SK-N-SH (cell line): ENCODE data around the gene TRMU. TPM values are rescaled to one million over a fixed set of nuclear protein-coding genes. Genes with fewer than 3 reads are reported as not detected.

Experiments used
- CTCF ChIA-PET: fragments of 300-600, 350-600 bp; formaldehyde crosslinking; extraction: SDS; loops from one replicate; lab custom pipeline; 2021; lab: Yijun Ruan, JAX
- POLR2A ChIA-PET: fragments of 350-600 bp; sonication (Branson Sonifier 250); formaldehyde crosslinking; extraction: SDS; loops from one replicate; lab custom pipeline; 2020; ENCODE audit warnings: antibody characterized with exemption, inconsistent platforms; lab: Yijun Ruan, JAX
- DNase-seq: peaks from one replicate; pipeline ENCODE4 v3.0.0; 2012
- H2AFZ ChIP-seq: fragments of 200-600 bp; sonication (generic); 2 replicates; pipeline ENCODE4 v1.8.1; 2016; ENCODE audit warnings: antibody characterized with exemption, mild to moderate bottlenecking, low read depth
- H3F3A ChIP-seq: fragments of 200-600 bp; sonication (generic); replicated peaks from 2 replicates; pipeline ENCODE3; 2016; ENCODE audit warnings: antibody characterized with exemption, mild to moderate bottlenecking; ENCODE audit not compliant: insufficient read depth
- H3K27ac ChIP-seq, 2 experiments: fragments of 200-500 bp in 1 of 2; fragments of 200-600 bp in 1 of 2; sonication (Bioruptor generic) in 1 of 2; sonication (generic), shearing (Covaris generic) in 1 of 2; 2 replicates each; pipeline versions ENCODE4 v1.5.1 to v1.6.1; 2014 to 2016; ENCODE audit warnings: low read depth in 2 of 2, inconsistent platforms in 1 of 2, low read length in 1 of 2, mild to moderate bottlenecking in 1 of 2, mixed read lengths in 1 of 2
- H3K27me3 ChIP-seq: fragments of 200-600 bp; sonication (generic), shearing (Covaris generic); 2 replicates; pipeline ENCODE4 v1.6.1; 2016; ENCODE audit warnings: mixed run types; ENCODE audit not compliant: insufficient read depth
- H3K36me3 ChIP-seq, 2 experiments: fragments of 200-500 bp in 1 of 2; fragments of 200-600 bp in 1 of 2; sonication (Bioruptor generic) in 1 of 2; sonication (generic) in 1 of 2; replicated peaks in 1 of 2; 2 replicates each; pipeline versions ENCODE3 to v1.5.1; 2014 to 2016; ENCODE audit warnings: low read length in 1 of 2, mild to moderate bottlenecking in 1 of 2; ENCODE audit not compliant: insufficient read depth in 2 of 2, control insufficient read depth in 1 of 2
- H3K4me1 ChIP-seq, 2 experiments: fragments of 200-500 bp in 1 of 2; fragments of 200-600 bp in 1 of 2; sonication (Bioruptor generic) in 1 of 2; sonication (generic), shearing (Covaris generic) in 1 of 2; 2 replicates each; pipeline versions ENCODE4 v1.5.1 to v1.6.1; 2014 to 2016; ENCODE audit warnings: low read depth in 1 of 2, low read length in 1 of 2, mixed run types in 1 of 2; ENCODE audit not compliant: insufficient read depth in 2 of 2, control insufficient read depth in 1 of 2
- H3K4me2 ChIP-seq: fragments of 200-600 bp; sonication (generic), shearing (Covaris generic); 2 replicates; pipeline ENCODE4 v1.6.1; 2017; ENCODE audit warnings: mixed run types
- H3K4me3 ChIP-seq, 2 experiments: fragments of 200-500 bp in 1 of 2; fragments of 200-600 bp in 1 of 2; sonication (Bioruptor generic) in 1 of 2; sonication (generic), shearing (Covaris generic) in 1 of 2; 2 replicates each; pipeline versions ENCODE4 v1.5.1 to v1.8.1; 2014 to 2016; ENCODE audit warnings: low read depth in 2 of 2, inconsistent platforms in 1 of 2, low read length in 1 of 2, mild to moderate bottlenecking in 1 of 2, mixed read lengths in 1 of 2, moderate library complexity in 1 of 2
- H3K79me2 ChIP-seq: fragments of 200-600 bp; sonication (generic); 2 replicates; pipeline ENCODE4 v1.8.1; 2017; ENCODE audit warnings: mild to moderate bottlenecking; ENCODE audit not compliant: insufficient read depth
- H3K9ac ChIP-seq: fragments of 200-600 bp; sonication (generic); 2 replicates; pipeline ENCODE4 v1.6.1; 2017; ENCODE audit warnings: mixed run types
- H3K9me2 ChIP-seq: fragments of 200-600 bp; sonication (generic); 2 replicates; pipeline ENCODE4 v1.6.1; 2017; ENCODE audit warnings: mixed run types
- H3K9me3 ChIP-seq: fragments of 200-600 bp; sonication (generic); 2 replicates; pipeline ENCODE4 v1.6.1; 2017; ENCODE audit warnings: mixed run types, mild to moderate bottlenecking, moderate library complexity
- H4K20me1 ChIP-seq: fragments of 200-600 bp; sonication (generic); 2 replicates; pipeline ENCODE4 v1.6.1; 2017; ENCODE audit warnings: mild to moderate bottlenecking, mixed run types; ENCODE audit not compliant: insufficient read depth
- EP300 ChIP-seq, 2 experiments: IDR thresholded peaks; 2 replicates each; pipeline versions ENCODE4 v1.4.0 to v1.6.1; 2012; ENCODE audit warnings: borderline replicate concordance in 1 of 2, low read depth in 1 of 2, low read length in 1 of 2
- EZH2phosphoT487 ChIP-seq: fragments of 200-600 bp; sonication (generic); IDR thresholded peaks from 2 replicates; pipeline ENCODE4 v1.6.1; 2017; ENCODE audit warnings: low read depth, mixed run types, mild to moderate bottlenecking, antibody characterized with exemption, moderate library complexity, borderline replicate concordance
- FOXJ3 ChIP-seq: sonication (generic); formaldehyde crosslinking; IDR thresholded peaks from 2 replicates; pipeline ENCODE4 v1.5.1; 2020; ENCODE audit warnings: mild to moderate bottlenecking, missing genetic modification reagents
- GATA2 ChIP-seq: sonication (generic); formaldehyde crosslinking; IDR thresholded peaks from 2 replicates; pipeline ENCODE4 v1.5.0; 2020; ENCODE audit warnings: mild to moderate bottlenecking, missing genetic modification reagents
- JUND ChIP-seq: IDR thresholded peaks from 2 replicates; pipeline ENCODE4 v1.4.0; 2012
- MEF2A ChIP-seq: IDR thresholded peaks from 2 replicates; pipeline ENCODE4 v1.4.0; 2012; ENCODE audit warnings: low read depth, borderline replicate concordance
- NFIC ChIP-seq: IDR thresholded peaks from 2 replicates; pipeline ENCODE4 v1.4.0; 2012; ENCODE audit warnings: borderline replicate concordance
- POLR2AphosphoS5 ChIP-seq: IDR thresholded peaks from 2 replicates; pipeline ENCODE4 v1.6.1; 2012; ENCODE audit warnings: low read depth, low read length
- RFX5 ChIP-seq: IDR thresholded peaks from 2 replicates; pipeline ENCODE4 v1.6.1; 2012; ENCODE audit warnings: mild to moderate bottlenecking, improper control_type of control experiment, low read length
- RXRA ChIP-seq: IDR thresholded peaks from 2 replicates; pipeline ENCODE4 v1.4.0; 2012; ENCODE audit warnings: low read depth, mild to moderate bottlenecking, borderline replicate concordance
- YY1 ChIP-seq: IDR thresholded peaks from 2 replicates; pipeline ENCODE4 v1.4.0; 2012; ENCODE audit warnings: low read depth, mild to moderate bottlenecking
- WGBS: methylation state at CpG from one replicate; pipeline ENCODE4 v1.1.6; 2017; ENCODE audit warnings: low lambda C conversion rate; 5-methylcytosine and 5-hydroxymethylcytosine counted together
- polyA plus RNA-seq, 3 experiments: library from polyadenylated mRNA; depleted of rRNA; stranded (reverse); fragments of >200 nt; gene quantifications; 2 replicates each; pipeline ENCODE4 v1.2.3, GENCODE V29; 2012
- TF ChIP-seq, protein P1 (sequence below): fragments of 150-350 bp; IDR thresholded peaks from 2 replicates; pipeline ENCODE4 v1.6.1; 2017; ENCODE audit warnings: antibody characterized with exemption, low read length, low read depth, borderline replicate concordance
- TF ChIP-seq, protein P2 (sequence below): fragments of 200-600 bp; sonication (generic); IDR thresholded peaks from 2 replicates; pipeline ENCODE4 v1.6.1; 2017; ENCODE audit warnings: antibody characterized with exemption, mild to moderate bottlenecking, moderate library complexity
- TF ChIP-seq, protein P3 (sequence below): IDR thresholded peaks from 2 replicates; pipeline ENCODE4; 2012
- TF ChIP-seq, protein P4 (sequence below): fragments of 150-350 bp; IDR thresholded peaks from 2 replicates; pipeline ENCODE4 v1.6.1; 2016; ENCODE audit warnings: mild to moderate bottlenecking, low read depth, low read length
- TF ChIP-seq, protein P5 (sequence below): IDR thresholded peaks from 2 replicates; pipeline ENCODE4 v1.6.1; 2012; ENCODE audit warnings: mild to moderate bottlenecking, low read depth, low read length, moderate library complexity

TRMU gene
- polyA plus RNA-seq, 1 of the 3 experiments (the other 2 are of a cell fraction), result 47.1 TPM

DNA sequence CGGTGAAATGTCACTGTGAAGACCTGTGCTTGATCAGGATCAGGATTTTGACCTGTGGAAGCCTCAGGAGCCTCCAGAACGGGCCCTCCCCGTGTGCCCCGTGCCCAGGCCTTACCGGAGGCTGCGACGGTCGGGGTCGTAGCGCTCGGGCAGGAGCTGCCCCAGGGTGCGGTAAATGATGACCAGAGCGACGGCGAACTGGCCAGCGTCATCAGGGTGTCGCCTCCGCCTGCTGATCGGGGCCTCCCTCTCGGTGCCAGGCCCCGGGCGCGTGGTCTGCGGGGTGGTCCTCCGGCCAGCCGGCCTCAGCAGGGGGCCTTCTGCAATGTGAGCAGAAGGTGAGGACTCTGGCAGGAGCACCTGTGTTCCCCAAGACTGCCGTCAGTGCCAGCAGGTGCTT lies 46.2 kb downstream of the TRMU start:
- ChIA-PET CTCF (interaction anchor here (1.2 to 3.0 kb wide), 3 partner anchors 14 to 161 kb away, joined by 4 to 12 read pairs (median 4); no protein-coding TSS in a partner anchor), POLR2A (no interaction called here)
- TF ChIP-seq RFX5 (no peak), EP300 (IDR thresholded peaks at IDR 0.05; ENCODE audit: borderline replicate concordance in 1 of 2, low read depth in 1 of 2, low read length in 1 of 2) (no peak), GATA2 (CRISPR knock-in tag) (no peak), EZH2phosphoT487 (no peak)
- TF ChIP-seq, protein P1, sequence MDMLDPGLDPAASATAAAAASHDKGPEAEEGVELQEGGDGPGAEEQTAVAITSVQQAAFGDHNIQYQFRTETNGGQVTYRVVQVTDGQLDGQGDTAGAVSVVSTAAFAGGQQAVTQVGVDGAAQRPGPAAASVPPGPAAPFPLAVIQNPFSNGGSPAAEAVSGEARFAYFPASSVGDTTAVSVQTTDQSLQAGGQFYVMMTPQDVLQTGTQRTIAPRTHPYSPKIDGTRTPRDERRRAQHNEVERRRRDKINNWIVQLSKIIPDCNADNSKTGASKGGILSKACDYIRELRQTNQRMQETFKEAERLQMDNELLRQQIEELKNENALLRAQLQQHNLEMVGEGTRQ, result no peak
- TF ChIP-seq, protein P2, sequence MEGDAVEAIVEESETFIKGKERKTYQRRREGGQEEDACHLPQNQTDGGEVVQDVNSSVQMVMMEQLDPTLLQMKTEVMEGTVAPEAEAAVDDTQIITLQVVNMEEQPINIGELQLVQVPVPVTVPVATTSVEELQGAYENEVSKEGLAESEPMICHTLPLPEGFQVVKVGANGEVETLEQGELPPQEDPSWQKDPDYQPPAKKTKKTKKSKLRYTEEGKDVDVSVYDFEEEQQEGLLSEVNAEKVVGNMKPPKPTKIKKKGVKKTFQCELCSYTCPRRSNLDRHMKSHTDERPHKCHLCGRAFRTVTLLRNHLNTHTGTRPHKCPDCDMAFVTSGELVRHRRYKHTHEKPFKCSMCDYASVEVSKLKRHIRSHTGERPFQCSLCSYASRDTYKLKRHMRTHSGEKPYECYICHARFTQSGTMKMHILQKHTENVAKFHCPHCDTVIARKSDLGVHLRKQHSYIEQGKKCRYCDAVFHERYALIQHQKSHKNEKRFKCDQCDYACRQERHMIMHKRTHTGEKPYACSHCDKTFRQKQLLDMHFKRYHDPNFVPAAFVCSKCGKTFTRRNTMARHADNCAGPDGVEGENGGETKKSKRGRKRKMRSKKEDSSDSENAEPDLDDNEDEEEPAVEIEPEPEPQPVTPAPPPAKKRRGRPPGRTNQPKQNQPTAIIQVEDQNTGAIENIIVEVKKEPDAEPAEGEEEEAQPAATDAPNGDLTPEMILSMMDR, result no peak

DNA sequence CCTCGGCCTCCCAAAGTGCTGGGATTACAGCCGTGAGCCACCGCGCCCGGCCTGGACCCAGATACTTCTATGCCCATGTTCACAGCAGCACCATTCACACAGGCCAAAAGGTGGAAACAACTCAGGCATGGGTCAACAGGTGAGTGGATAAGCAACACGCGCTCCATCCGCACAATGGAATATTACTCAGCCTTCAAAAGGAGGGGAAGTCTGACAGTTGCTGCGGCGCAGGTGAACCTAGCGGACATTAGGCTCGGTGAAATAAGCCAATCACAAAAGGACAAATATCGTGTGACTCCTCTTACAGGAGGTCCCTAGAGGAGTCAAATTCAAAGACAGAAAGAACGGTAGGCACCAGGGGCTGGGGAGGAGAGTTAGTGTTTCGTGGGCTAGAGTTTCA lies 47.0 kb downstream of the TRMU start:
- no peaks in the 10 kb centered on the region for H3F3A ChIP-seq
- no peaks in the 10 kb centered on the region for H4K20me1 ChIP-seq
- ChIA-PET POLR2A (no interaction called here), CTCF (no interaction called here)
- no peak overlapping the region for H3K4me3 ChIP-seq
- H3K4me2 ChIP-seq, result no peak overlapping the region
- DNase-seq, result no peak
- TF ChIP-seq, protein P3, sequence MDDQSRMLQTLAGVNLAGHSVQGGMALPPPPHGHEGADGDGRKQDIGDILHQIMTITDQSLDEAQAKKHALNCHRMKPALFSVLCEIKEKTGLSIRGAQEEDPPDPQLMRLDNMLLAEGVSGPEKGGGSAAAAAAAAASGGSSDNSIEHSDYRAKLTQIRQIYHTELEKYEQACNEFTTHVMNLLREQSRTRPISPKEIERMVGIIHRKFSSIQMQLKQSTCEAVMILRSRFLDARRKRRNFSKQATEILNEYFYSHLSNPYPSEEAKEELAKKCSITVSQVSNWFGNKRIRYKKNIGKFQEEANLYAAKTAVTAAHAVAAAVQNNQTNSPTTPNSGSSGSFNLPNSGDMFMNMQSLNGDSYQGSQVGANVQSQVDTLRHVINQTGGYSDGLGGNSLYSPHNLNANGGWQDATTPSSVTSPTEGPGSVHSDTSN, result no peak
- TF ChIP-seq, protein P4, sequence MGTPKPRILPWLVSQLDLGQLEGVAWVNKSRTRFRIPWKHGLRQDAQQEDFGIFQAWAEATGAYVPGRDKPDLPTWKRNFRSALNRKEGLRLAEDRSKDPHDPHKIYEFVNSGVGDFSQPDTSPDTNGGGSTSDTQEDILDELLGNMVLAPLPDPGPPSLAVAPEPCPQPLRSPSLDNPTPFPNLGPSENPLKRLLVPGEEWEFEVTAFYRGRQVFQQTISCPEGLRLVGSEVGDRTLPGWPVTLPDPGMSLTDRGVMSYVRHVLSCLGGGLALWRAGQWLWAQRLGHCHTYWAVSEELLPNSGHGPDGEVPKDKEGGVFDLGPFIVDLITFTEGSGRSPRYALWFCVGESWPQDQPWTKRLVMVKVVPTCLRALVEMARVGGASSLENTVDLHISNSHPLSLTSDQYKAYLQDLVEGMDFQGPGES, result no peak
- TF ChIP-seq POLR2AphosphoS5 (no peak), RXRA (no peak), YY1 (no peak), JUND (no peak), EP300 (IDR thresholded peaks at IDR 0.05; ENCODE audit: borderline replicate concordance in 1 of 2, low read depth in 1 of 2, low read length in 1 of 2) (no peak), FOXJ3 (CRISPR knock-in tag) (no peak), NFIC (no peak), MEF2A (no peak)
- TF ChIP-seq, protein P5, sequence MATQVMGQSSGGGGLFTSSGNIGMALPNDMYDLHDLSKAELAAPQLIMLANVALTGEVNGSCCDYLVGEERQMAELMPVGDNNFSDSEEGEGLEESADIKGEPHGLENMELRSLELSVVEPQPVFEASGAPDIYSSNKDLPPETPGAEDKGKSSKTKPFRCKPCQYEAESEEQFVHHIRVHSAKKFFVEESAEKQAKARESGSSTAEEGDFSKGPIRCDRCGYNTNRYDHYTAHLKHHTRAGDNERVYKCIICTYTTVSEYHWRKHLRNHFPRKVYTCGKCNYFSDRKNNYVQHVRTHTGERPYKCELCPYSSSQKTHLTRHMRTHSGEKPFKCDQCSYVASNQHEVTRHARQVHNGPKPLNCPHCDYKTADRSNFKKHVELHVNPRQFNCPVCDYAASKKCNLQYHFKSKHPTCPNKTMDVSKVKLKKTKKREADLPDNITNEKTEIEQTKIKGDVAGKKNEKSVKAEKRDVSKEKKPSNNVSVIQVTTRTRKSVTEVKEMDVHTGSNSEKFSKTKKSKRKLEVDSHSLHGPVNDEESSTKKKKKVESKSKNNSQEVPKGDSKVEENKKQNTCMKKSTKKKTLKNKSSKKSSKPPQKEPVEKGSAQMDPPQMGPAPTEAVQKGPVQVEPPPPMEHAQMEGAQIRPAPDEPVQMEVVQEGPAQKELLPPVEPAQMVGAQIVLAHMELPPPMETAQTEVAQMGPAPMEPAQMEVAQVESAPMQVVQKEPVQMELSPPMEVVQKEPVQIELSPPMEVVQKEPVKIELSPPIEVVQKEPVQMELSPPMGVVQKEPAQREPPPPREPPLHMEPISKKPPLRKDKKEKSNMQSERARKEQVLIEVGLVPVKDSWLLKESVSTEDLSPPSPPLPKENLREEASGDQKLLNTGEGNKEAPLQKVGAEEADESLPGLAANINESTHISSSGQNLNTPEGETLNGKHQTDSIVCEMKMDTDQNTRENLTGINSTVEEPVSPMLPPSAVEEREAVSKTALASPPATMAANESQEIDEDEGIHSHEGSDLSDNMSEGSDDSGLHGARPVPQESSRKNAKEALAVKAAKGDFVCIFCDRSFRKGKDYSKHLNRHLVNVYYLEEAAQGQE, result no peak
- no peaks in the 10 kb centered on the region for H3K79me2 ChIP-seq
- WGBS, result 87% methylated on average over 15 of the region's 15 CpGs
- H3K36me3 ChIP-seq, result no peaks in the 10 kb centered on the region
- no peak overlapping the region for H3K9ac ChIP-seq
- no peaks in the 10 kb centered on the region for H3K4me1 ChIP-seq
- H3K9me2 ChIP-seq, result no peaks in the 10 kb centered on the region
- H3K27ac ChIP-seq, result no peak overlapping the region
- H2AFZ ChIP-seq, result no peak overlapping the region
- H3K27me3 ChIP-seq, result no peaks in the 10 kb centered on the region
- no peaks in the 10 kb centered on the region for H3K9me3 ChIP-seq

More for the DNA sequence above, 46.2 kb downstream of the TRMU start:
- WGBS, result 100% methylated on average over 11 of the region's 27 CpGs
- Histone ChIP-seq H3K4me3 (no peak overlapping the region), H3K4me2 (no peak overlapping the region), H3K36me3 (no peaks in the 10 kb centered on the region), H4K20me1 (no peaks in the 10 kb centered on the region), H3K9me2 (no peaks in the 10 kb centered on the region), H3K27ac (no peak overlapping the region), H3K4me1 (no peaks in the 10 kb centered on the region), H3K27me3 (no peaks in the 10 kb centered on the region), H3K79me2 (no peaks in the 10 kb centered on the region), H2AFZ (no peak overlapping the region), H3F3A (no peaks in the 10 kb centered on the region), H3K9me3 (no peaks in the 10 kb centered on the region), H3K9ac (no peak overlapping the region)
- no peak for DNase-seq
